ENCODE measurements around the gene CHRD. TPM values are rescaled to one million over a fixed set of nuclear protein-coding genes. Genes with fewer than 3 reads are reported as not detected.

Gene CHRD
- total and polyA plus RNA-seq, 7 donors, result 0.23 to 16.3 (median 5.7) TPM

DNA sequence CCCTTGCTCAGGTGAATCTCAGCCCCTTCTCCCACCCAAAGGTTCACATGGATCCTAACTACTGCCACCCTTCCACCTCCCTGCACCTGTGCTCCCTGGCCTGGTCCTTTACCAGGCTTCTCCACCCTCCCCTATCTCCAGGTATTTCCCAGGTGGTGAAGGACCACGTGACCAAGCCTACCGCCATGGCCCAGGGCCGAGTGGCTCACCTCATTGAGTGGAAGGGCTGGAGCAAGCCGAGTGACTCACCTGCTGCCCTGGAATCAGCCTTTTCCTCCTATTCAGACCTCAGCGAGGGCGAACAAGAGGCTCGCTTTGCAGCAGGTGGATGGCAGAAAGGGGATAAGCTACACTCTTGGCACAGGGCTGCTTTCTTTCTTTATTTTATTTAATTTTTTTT is 37.9 kb upstream of the CHRD start:
- peaks cover 3 to 46% (median 34%) of the 10 kb centered on the region in 4 donors for H3K4me1 ChIP-seq
- peaks cover 25 to 44% (median 38%) of the 10 kb centered on the region in 4 donors for H3K36me3 ChIP-seq
- no peak for TF ChIP-seq EP300 (IDR thresholded peaks at IDR 0.05)
- TF ChIP-seq POLR2AphosphoS5 (IDR thresholded peaks at IDR 0.05), result no peak
- TF ChIP-seq POLR2A (IDR thresholded peaks at IDR 0.05), result no peak
- TF ChIP-seq, protein P1, sequence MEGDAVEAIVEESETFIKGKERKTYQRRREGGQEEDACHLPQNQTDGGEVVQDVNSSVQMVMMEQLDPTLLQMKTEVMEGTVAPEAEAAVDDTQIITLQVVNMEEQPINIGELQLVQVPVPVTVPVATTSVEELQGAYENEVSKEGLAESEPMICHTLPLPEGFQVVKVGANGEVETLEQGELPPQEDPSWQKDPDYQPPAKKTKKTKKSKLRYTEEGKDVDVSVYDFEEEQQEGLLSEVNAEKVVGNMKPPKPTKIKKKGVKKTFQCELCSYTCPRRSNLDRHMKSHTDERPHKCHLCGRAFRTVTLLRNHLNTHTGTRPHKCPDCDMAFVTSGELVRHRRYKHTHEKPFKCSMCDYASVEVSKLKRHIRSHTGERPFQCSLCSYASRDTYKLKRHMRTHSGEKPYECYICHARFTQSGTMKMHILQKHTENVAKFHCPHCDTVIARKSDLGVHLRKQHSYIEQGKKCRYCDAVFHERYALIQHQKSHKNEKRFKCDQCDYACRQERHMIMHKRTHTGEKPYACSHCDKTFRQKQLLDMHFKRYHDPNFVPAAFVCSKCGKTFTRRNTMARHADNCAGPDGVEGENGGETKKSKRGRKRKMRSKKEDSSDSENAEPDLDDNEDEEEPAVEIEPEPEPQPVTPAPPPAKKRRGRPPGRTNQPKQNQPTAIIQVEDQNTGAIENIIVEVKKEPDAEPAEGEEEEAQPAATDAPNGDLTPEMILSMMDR (IDR thresholded peaks at IDR 0.05), result no peak
- H3K27me3 ChIP-seq, result no peaks in the 10 kb centered on the region
- H3K27ac ChIP-seq, result no peak overlapping the region
- H3K4me3 ChIP-seq, result no peak overlapping the region
- no peak for DNase-seq
- WGBS, 2 donors, result 84 to 92% methylated on average over 7 of the region's 7 CpGs
- H3K9me3 ChIP-seq, result no peaks in the 10 kb centered on the region
- intact Hi-C loops (cut with DNase I), result loop anchor here (5.0 kb wide), 1 partner anchor 40 kb away; no protein-coding TSS in a partner anchor

DNA sequence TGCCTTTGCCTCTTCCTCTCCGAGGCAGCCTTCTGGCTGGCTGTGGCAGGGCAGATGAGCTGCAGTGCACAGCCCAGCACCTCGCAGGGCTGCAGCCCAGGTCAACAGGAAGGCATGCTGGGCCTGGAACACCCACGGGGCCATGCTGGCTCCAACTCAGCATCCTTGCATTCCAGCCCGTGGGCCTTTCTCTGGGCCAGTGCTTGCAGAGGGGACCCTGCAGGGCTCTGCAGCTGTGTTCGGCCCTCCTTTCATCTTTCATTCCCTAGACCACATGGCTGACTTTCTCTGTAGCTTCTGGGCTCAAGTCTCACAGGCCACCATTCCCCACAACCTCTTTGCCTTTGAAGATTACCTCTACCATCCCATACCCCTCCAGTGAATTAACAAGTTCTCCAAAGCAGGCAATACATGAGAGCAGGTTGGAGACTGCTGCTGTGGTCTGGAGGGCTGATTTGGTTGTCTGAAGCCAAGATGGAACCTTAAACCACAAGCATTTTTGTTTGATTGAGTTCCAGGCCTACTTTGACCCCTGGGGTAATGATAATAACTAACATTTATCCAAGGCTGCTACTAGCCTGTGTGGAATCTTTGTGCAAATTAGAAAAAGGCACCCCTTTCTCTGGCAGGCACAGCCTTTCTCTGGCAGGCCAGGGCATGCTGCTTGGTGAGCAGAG is 36.5 kb upstream of the CHRD start:
- peaks cover 25 to 44% (median 38%) of the 10 kb centered on the region in 4 donors for H3K36me3 ChIP-seq
- 86 to 90% methylated on average over 5 of the region's 5 CpGs for whole genome bisulfite sequencing, 2 donors
- H3K4me3 ChIP-seq, result no peak overlapping the region
- TF ChIP-seq EP300 (IDR thresholded peaks at IDR 0.05) (no peak), POLR2A (IDR thresholded peaks at IDR 0.05) (no peak), POLR2AphosphoS5 (IDR thresholded peaks at IDR 0.05) (no peak)
- TF ChIP-seq, protein P1 (IDR thresholded peaks at IDR 0.05), result no peak
- no peaks in the 10 kb centered on the region for H3K9me3 ChIP-seq
- H3K27me3 ChIP-seq, result no peaks in the 10 kb centered on the region
- H3K4me1 ChIP-seq, result peaks cover 0 to 32% (median 20%) of the 10 kb centered on the region in 4 donors
- DNase-seq, result no peak
- no peak overlapping the region for H3K27ac ChIP-seq
- intact Hi-C loops (cut with DNase I), result loop anchor here (5.0 kb wide), 1 partner anchor 41 kb away; no protein-coding TSS in a partner anchor

DNA sequence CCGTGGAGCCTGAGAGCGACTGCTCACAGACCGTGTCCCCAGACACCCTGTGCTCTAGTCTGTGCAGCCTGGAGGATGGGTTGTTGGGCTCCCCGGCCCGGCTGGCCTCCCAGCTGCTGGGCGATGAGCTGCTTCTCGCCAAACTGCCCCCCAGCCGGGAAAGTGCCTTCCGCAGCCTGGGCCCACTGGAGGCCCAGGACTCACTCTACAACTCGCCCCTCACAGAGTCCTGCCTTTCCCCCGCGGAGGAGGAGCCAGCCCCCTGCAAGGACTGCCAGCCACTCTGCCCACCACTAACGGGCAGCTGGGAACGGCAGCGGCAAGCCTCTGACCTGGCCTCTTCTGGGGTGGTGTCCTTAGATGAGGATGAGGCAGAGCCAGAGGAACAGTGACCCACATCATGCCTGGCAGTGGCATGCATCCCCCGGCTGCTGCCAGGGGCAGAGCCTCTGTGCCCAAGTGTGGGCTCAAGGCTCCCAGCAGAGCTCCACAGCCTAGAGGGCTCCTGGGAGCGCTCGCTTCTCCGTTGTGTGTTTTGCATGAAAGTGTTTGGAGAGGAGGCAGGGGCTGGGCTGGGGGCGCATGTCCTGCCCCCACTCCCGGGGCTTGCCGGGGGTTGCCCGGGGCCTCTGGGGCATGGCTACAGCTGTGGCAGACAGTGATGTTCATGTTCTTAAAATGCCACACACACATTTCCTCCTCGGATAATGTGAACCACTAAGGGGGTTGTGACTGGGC is 35.1 kb upstream of the CHRD start:
- H3K27ac ChIP-seq, result peak overlapping the region in 3 of 4 donors; percentile 1 to 48 (median 46)
- DNase-seq, result no peak

GRCh38 chr3:184345317-184346144 is 34.3 kb upstream of the CHRD start:
- no peak for DNase-seq
- H3K9me3 ChIP-seq, result no peaks in the 10 kb centered on the region
- peaks cover 0 to 20% (median 4%) of the 10 kb centered on the region in 4 donors for H3K4me1 ChIP-seq
- no peak overlapping the region for H3K4me3 ChIP-seq
- intact Hi-C loops (cut with DNase I), result no loop called here
- H3K27ac ChIP-seq, result peak overlapping the region; percentile 1 to 48 (median 32)
- no peaks in the 10 kb centered on the region for H3K27me3 ChIP-seq
- TF ChIP-seq, protein P1 (IDR thresholded peaks at IDR 0.05), result peak in 3 of 4 experiments; percentile 14 to 27 (median 20)
- peak in 1 of 4 donors; percentile 16 for TF ChIP-seq POLR2AphosphoS5 (IDR thresholded peaks at IDR 0.05)
- TF ChIP-seq EP300 (IDR thresholded peaks at IDR 0.05), result no peak
- no peak for TF ChIP-seq POLR2A (IDR thresholded peaks at IDR 0.05)
- WGBS, 2 donors, result 33 to 58% methylated on average over 14 of the region's 14 CpGs
- peaks cover 25 to 44% (median 38%) of the 10 kb centered on the region in 4 donors for H3K36me3 ChIP-seq

More for the DNA sequence above, 35.1 kb upstream of the CHRD start:
- peaks cover 0 to 18% (median 6%) of the 10 kb centered on the region in 4 donors for H3K4me1 ChIP-seq
- TF ChIP-seq EP300 (IDR thresholded peaks at IDR 0.05), result no peak
- TF ChIP-seq POLR2AphosphoS5 (IDR thresholded peaks at IDR 0.05), result no peak
- TF ChIP-seq, protein P1 (IDR thresholded peaks at IDR 0.05), result no peak
- TF ChIP-seq POLR2A (IDR thresholded peaks at IDR 0.05), result no peak
- intact Hi-C loops (cut with DNase I), result loop anchor here (5.0 kb wide), 1 partner anchor 42 kb away; no protein-coding TSS in a partner anchor
- H3K27me3 ChIP-seq, result no peaks in the 10 kb centered on the region
- peaks cover 25 to 44% (median 38%) of the 10 kb centered on the region in 4 donors for H3K36me3 ChIP-seq
- H3K9me3 ChIP-seq, result no peaks in the 10 kb centered on the region
- H3K4me3 ChIP-seq, result no peak overlapping the region
- 88 to 91% methylated on average over 24 of the region's 24 CpGs for WGBS, 2 donors
